MV-4-11 (cell line): Measurements from ENCODE around the gene TMEM145.
"Not testable (repeated sequence)": the region's sequence is repeated elsewhere in the genome, so short reads cannot be mapped to it uniquely, and the experiment has no call there.

Experiments
- DNase-seq: peaks from one replicate; lab custom pipeline; 2025; lab: John Stamatoyannopoulos, UW

The TMEM145 gene

DNA sequence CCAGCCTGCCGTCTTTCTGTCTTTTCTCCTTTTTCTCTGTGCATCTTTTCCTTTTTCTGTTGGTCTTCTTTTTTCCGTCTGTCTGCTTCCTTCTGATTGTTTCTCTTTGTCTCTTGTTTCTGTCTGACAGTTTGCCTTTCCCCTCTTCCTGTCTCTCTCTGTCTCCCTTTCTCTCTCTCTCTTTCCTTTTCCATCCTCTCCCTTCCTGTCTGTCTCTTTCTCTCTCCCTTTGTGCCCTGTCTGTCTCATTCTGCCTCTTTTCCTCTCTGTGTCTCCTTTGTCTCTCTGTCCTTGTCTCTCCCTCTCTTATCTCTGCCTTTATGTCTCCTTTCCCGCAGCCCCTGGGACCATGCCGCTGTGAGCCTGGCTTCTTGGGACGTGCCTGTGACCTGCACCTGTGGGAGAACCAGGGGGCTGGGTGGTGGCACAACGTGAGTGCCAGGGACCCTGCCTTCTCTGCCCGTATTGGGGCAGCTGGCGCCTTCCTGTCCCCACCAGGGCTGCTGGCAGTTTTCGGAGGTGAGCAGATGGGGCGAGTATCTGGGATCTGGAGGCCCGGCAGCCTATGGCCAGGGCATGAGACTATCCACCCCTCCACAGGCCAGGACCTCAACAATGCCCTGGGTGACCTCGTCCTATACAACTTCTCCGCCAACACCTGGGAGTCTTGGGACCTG, 21.7 kb downstream of the TMEM145 start:
- no peak for DNase-seq

GRCh38 chr19:42335374-42335936, 22.3 kb downstream of the TMEM145 start:
- DNase-seq = peak; percentile 40

- DNase-seq = no peak
Measured at GRCh38 chr19:42335971-42336370, 22.9 kb downstream of the TMEM145 start.

GRCh38 chr19:42339126-42339860, 26.2 kb downstream of the TMEM145 start:
- not testable (repeated sequence) for DNase-seq

DNA sequence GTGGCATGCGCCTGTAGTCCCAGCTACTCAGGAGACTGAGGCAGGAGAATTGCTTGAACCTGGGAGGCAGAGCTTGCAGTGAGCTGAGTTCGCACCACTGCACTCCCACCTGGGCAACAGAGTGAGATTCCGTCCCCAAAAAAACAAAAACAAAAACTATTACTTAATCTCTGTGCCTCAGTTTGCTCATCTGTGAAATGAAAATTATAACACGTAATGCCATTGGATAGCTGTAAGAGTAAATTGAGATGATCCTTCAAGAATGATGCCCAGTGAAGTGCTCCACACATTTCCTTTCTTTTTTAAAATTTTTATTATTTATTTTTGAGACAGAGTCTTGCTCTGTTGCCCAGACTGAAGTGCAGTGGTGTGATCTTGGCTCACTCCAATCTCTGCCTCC, 26.8 kb downstream of the TMEM145 start:
- not testable (repeated sequence) for DNase-seq

DNA sequence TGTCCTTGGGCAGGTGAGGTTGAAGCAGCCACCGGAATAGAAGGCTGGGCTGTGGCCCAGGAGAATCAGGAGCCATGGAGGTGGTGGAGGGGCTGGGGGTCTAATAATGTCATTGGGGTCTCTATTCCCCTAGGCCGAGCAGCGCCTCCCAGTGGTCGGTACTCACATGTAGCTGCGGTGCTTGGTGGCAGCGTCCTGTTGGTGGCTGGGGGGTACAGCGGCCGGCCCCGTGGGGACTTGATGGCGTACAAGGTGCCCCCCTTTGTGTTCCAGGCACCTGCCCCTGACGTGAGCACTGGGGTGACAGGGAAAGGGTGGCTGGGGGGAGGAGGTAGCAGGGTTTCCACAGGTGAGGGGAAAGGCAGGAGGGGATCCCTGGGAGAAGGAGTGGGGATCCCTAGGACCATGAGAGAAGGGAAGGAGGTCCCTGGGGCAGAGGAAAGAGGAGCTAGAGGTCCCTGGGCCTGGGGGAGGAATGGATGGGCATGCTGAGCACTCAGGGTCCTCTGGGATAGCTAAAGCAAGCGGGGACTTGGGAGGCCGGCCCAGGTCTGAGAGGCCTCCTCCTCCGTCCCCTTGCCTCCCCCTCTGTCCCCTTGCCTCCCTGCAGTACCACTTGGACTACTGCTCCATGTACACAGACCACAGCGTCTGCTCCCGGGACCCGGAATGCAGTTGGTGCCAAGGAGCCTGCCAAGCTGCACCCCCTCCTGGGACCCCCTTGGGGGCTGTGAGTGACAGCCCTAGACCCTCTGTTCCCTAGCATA, 30.4 kb downstream of the TMEM145 start:
- DNase-seq = no peak

DNA sequence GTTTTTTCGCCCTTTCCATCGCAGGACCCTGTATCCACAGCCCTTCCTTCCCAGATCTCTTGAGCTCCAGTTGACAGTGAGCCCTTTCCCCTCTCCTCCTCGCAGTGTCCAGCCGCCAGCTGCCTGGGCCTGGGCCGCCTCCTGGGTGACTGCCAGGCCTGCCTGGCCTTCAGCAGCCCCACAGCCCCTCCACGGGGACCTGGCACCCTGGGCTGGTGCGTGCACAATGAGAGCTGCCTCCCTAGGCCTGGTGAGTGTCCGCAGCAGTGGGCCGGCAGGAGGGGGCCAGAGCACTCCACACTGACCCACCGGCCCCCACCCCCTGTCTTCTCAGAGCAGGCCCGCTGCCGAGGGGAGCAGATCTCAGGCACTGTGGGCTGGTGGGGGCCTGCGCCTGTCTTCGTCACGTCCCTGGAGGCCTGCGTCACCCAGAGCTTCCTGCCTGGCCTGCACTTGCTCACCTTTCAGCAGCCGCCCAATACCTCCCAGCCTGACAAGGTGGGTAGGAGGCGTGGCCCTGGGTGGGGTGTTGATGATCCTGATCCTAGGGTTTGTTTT, 31.3 kb downstream of the TMEM145 start:
- DNase-seq = no peak

DNA sequence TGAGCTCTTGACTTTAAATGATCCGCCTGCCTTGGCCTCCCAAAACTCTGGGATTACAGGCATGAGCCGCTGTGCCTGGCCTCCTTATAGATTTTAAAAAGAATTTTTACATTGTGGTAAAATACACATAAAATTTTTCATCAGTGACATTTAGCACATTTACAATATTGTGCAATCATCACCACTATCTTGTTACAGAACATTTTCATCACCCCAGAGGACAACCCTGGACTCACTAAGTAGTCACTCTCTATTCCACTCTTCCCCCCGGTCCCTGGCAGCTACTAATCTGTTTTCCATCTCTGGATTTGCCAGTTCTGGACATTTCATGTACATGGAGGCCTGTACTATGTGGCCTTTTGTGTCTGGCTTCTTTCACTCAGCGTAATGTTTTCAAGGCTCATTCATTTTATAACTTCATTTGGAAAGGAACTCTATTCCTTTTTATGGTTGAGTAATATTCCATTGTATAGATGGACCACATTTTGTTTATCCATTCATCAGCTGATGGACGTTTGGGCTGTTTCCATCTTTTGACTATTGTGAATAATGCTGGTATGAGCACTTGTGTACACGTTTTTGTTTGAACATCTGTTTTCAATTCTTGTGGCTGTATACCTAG, 32.2 kb downstream of the TMEM145 start:
- peak; percentile 23 for DNase-seq

DNA sequence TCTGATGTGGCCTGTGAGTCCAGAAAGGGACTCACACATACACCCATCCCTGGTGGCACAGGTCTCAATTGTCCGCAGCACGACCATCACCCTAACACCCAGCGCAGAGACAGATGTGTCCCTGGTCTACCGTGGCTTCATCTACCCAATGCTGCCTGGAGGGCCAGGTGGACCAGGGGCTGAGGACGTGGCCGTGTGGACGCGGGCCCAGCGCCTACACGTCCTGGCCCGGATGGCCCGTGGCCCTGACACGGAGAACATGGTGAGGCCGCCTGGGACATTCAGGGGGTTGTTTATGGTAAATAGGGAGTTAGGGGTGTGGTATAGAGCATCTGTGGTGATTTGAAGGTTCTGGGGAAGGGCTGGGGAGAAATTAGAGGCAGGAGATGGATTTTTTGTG, 35.1 kb downstream of the TMEM145 start:
- DNase-seq = no peak

- DNase-seq = no peak
Measured at GRCh38 chr19:42349378-42350107, 36.4 kb downstream of the TMEM145 start.

DNA sequence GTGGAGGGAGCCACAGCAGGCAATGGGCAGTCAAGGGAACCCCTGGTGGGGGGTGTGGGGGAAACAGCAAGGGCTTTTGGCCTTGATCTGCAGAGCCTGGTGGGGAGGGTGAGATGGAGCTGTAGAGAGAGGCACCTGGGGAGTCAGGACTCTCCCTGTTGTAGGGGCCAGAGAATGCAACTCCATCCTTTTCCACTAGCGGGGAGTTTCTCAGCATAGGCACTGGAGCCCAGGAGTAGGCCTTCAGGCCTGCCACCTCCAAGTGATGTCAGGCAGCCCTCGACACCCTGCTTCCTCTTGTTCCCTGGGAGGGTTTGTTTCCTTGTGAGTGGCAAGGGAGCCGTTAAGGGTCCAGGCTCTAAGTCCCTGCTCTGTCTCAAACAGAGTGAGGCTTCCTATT, 37.3 kb downstream of the TMEM145 start:
- no peak for DNase-seq

GRCh38 chr19:42351079-42351735, 38.1 kb downstream of the TMEM145 start:
- DNase-seq = no peak

DNA sequence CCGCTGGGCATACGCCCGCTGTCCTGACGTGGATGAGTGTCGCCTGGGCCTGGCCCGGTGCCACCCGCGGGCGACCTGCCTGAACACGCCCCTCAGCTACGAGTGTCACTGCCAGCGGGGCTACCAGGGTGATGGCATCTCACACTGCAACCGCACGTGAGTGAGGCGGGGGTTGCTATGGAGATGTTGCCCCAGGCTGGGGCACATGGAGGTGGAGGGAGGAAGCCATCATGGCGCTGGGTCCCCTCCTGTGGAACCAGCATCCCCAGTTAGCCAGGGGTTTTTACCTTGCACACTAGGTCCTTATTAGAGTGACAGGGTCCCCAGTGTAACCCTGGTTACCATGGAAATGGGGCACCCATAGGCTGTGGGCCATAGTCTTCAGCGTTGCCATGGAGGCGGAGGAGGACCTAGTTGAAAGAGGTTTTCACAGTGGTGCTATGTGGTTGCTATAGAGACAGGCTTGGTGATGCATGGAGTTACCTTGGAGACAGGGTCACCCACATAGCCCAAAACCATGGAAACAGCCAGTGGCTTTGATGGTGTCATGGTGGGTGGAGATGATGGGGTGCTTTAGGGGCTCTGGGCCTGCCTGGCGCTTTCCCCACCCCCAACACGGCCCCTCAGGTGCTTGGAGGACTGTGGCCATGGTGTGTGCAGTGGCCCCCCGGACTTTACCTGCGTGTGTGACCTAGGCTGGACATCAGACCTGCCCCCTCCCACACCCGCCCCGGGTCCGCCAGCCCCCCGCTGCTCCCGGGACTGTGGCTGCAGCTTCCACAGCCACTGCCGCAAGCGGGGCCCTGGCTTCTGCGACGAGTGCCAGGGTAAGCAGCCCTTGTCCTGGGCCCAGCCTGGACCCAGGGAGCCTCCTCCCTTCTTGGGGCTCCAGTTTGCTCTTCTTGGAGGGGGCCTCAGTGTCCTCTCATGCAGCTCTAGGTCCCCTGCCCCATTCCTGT, 39.5 kb downstream of the TMEM145 start:
- DNase-seq = peak; percentile 23

GRCh38 chr19:42353341-42354015, 40.4 kb downstream of the TMEM145 start:
- DNase-seq = no peak

DNA sequence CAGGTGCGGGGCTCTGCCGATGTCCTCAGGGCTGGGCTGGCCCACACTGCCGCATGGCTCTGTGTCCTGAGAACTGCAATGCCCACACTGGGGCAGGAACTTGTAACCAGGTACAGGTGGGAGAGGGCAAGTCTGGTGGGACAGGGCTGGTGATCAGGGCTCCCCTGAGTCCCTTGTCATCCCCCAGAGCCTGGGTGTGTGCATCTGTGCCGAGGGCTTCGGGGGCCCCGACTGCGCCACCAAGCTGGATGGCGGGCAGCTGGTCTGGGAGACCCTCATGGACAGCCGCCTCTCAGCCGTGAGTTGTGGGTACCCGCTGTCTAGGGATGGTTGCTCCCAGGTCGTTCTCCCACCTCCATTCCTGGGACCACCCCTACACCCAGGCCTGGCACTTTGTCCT, 42.8 kb downstream of the TMEM145 start:
- DNase-seq = no peak

DNA sequence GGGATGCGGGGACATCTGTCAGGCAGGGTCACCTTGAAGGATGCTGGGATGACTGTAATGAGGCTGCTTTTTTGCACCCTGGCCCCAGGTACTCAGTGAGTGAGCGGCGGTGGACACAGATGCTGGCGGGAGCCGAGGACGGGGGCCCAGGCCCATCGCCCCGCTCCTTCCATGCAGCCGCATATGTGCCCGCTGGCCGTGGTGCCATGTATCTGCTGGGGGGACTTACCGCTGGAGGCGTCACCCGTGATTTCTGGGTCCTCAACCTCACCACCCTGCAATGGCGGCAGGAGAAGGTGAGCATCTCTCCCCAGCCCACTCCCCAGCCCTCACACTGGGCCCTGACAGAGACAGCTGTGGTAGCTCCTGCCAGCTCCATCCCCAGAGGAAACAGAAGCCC, 43.6 kb downstream of the TMEM145 start:
- no peak for DNase-seq

GRCh38 chr19:42357290-42357689, 44.2 kb downstream of the TMEM145 start:
- no peak for DNase-seq

- DNase-seq = no peak
Measured at GRCh38 chr19:42360787-42361544, 47.9 kb downstream of the TMEM145 start.
